Effector memory CD8-positive, alpha-beta T cell (primary cell): ENCODE measurements around the gene KCNK6.

Experiments used
- ATAC-seq: fragments of 150-1000 bp; cut with Tn5 transposase; replicated peaks from 2 replicates; pipeline ENCODE4 v1.10.0; 2021; ENCODE audit warnings: mild to moderate bottlenecking, moderate library complexity
- DNase-seq, 3 experiments: peaks; one replicate each; pipeline ENCODE4 v3.0.0; 2021
- H3K27ac Mint-ChIP-seq, 2 donors: one replicate each; pipeline ENCODE4 v1.8.0; 2022; ENCODE audit warnings: mild to moderate bottlenecking in 2 of 2, mixed read lengths in 2 of 2, moderate library complexity in 2 of 2
- H3K27me3 Mint-ChIP-seq, 2 donors: one replicate each; pipeline ENCODE4 v1.8.0; 2022; ENCODE audit warnings: mixed read lengths in 2 of 2
- H3K36me3 Mint-ChIP-seq: one replicate; pipeline ENCODE4 v1.8.0; 2022; ENCODE audit warnings: mild to moderate bottlenecking, moderate library complexity, mixed read lengths; ENCODE audit not compliant: insufficient read depth
- H3K4me1 Mint-ChIP-seq, 2 donors: one replicate each; pipeline ENCODE4 v1.8.0; 2022; ENCODE audit warnings: low read depth in 2 of 2, mixed read lengths in 2 of 2
- H3K4me3 Mint-ChIP-seq, 2 donors: one replicate each; pipeline ENCODE4 v1.8.0; 2022; ENCODE audit warnings: mild to moderate bottlenecking in 2 of 2, mixed read lengths in 2 of 2, moderate library complexity in 2 of 2
- H3K9me3 Mint-ChIP-seq, 2 donors: one replicate each; pipeline ENCODE4 v1.8.0; 2022; ENCODE audit warnings: mixed read lengths in 2 of 2

Gene KCNK6

DNA sequence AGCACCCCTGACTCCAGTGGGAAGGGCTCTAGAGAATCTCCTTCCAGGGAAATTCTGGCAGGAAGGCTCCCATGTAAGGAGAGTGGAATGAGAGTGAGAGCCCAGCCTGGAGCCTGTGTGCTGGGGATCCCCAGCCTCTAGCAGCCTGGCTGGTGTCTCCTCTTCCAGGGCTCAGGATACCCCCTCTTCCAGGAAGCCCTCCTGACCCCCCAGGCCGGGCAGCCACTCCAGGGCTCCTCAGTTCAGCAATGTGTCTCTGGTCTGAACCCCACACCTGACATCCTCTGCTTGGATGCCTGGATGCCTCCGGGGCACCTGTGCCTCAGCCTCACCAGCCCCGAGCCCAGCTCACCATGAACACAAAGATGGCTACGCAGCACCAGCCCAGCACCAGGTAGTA, 12.6 kb upstream of the KCNK6 start:
- Mint-ChIP-seq H3K9me3 (no peaks in the 10 kb centered on the region), H3K27ac (no peak overlapping the region), H3K36me3 (peaks cover 9% of the 10 kb centered on the region), H3K4me3 (no peak overlapping the region), H3K4me1 (peaks cover 0 to 10% of the 10 kb centered on the region in 2 donors), H3K27me3 (no peaks in the 10 kb centered on the region)
- no peak for ATAC-seq
- no peak for DNase-seq

DNA sequence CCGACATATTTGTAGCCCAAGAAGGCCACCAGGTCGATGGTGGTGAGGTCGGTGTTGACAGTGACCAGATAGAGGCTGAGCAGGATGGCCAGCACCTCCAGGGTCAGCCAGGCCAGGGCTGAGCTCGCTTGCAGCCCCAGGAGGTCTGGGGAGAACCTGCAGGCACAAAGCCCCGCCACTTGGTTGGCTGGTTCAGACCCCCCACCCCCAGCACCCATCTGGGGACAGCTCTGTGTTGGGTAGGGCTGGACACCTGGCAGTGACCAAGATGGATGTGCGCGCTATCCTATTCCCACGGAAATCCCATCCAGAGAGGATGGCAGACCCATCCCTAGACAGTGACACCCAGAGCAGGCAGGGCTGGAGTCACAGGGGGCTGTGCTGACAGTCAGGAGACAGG, 12.0 kb upstream of the KCNK6 start:
- Mint-ChIP-seq H3K27ac (no peak overlapping the region), H3K4me1 (peaks cover 4 to 10% of the 10 kb centered on the region in 2 donors), H3K27me3 (no peaks in the 10 kb centered on the region), H3K36me3 (peaks cover 9% of the 10 kb centered on the region), H3K4me3 (no peak overlapping the region), H3K9me3 (no peaks in the 10 kb centered on the region)
- DNase-seq (no peak), ATAC-seq (no peak)

DNA sequence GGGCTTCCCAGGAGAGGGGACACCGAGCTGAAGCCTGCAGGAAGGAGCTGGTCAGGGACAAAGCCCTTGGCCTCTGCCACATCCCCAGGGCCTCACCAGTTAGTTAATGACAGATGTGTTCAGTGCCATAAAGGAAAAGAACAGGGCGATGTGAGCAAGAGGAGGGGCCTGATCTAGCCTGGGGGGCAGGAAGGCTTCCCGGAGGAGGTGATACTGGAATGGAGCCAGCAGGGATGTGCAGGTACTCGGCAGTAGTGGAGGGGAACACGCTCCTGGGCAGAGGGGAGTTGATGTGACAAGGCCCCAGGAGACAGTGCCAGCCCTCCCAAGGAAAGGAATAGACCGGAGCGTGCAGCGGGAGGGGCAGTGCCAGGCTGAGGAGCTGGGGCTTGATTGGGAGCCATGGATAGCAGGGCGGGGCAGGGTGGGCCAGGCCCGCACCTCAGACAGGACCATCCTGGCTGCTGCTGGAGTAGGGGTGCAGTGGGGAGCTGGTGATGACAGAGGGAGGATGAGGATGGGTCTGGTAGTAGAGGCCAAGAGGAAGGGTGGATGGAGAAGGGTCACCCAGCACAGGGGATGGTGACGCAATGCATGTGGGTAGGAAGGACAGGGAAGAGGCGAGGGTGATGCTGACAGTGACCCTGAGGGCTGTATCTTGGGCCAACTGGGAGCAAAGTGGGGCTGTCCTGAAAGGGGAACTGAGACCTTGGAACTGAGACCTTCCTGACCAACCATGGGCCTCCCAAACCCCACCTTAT, 11.5 kb upstream of the KCNK6 start:
- no peak for DNase-seq
- H3K9me3 Mint-ChIP-seq = no peaks in the 10 kb centered on the region
- no peak overlapping the region for H3K27ac Mint-ChIP-seq
- H3K36me3 Mint-ChIP-seq = peaks cover 9% of the 10 kb centered on the region
- H3K4me1 Mint-ChIP-seq = peaks cover 8 to 10% of the 10 kb centered on the region in 2 donors
- no peaks in the 10 kb centered on the region for H3K27me3 Mint-ChIP-seq
- no peak for ATAC-seq
- no peak overlapping the region for H3K4me3 Mint-ChIP-seq

DNA sequence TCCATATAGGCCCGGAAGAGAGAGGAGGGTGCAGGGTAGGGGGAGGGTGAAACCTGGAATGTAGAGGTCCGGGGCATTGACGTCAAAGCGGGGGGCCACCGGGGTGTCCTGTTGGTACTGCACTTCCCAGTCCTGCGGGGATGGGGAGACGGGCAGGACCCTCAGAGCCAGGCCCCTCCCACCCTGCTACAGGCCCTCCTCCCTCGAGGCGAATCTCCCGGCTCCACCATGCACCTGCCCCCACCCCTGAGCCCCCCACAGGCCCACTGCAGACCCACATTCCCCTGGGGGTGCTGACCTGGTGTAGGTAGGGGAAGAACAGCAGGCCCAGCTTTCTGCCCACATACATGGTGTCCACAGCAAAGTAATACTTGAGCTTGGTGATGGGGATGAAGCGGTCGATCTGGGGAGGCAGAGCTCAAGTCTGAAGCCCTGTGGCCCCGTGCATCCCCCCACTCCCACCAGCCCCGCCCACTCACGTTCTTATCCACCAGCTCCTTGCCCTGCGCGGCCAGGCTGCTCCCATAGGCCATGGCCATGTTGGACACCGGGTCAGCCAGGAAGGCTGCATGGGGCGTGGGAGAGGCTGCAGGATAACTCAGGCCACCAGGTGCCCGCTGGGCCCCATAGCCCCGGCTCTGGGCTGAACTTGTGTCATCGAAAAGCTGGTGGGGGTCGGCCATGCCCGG, 10.6 kb upstream of the KCNK6 start:
- Mint-ChIP-seq H3K9me3 (no peaks in the 10 kb centered on the region), H3K27me3 (no peaks in the 10 kb centered on the region), H3K36me3 (peaks cover 6% of the 10 kb centered on the region), H3K4me1 (peaks cover 13% of the 10 kb centered on the region in 2 donors), H3K4me3 (no peak overlapping the region), H3K27ac (no peak overlapping the region)
- ATAC-seq (no peak), DNase-seq (no peak)

DNA sequence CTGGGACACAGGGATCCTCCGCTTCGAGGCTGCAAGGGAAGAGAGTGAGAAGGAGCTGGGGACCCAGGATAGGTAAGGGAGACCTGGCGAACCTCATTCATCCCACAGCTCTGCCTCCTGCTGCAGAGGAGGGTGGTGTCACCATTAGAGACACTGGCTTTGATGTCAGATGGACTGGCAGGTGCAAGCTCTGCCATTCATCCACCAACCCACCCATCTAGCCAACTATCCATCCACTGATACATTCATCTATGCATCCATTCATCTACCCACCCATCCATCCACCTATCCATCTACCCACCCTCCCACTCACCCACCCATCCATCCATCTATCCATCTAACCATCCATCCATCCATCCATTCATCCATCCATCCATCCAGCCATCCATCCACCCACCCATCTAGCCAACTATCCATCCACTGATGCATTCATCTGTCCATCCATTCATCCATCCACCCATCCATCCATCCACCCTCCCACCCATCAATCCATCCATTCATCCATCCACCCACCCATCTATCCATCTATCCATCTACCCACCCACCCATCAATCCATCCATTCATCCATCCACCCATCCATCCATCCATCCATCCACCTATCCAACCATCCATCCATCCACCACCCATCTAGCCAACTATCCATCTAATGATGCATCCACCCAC, 9.9 kb upstream of the KCNK6 start:
- DNase-seq (no peak), ATAC-seq (no peak)
- peaks cover 6% of the 10 kb centered on the region for H3K36me3 Mint-ChIP-seq
- H3K4me1 Mint-ChIP-seq = peaks cover 13% of the 10 kb centered on the region in 2 donors
- no peaks in the 10 kb centered on the region for H3K9me3 Mint-ChIP-seq
- H3K4me3 Mint-ChIP-seq = no peak overlapping the region
- no peak overlapping the region for H3K27ac Mint-ChIP-seq
- no peaks in the 10 kb centered on the region for H3K27me3 Mint-ChIP-seq

DNA sequence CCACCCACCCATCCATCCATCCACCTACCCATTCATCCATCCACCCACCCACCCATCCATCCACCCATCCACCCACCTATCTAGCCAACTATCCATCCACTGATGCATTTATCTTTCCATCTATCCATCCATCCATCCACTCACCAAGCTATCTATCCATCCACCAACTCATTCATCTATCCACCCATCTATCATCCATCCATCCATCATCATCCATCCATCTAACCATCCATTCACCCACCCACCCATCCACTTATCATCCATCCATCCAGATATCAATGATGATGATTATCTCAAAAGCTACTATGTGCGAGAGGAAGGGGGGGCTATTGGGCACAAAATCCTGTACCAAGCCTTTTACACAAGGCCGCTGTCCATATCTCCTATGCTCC, 9.4 kb upstream of the KCNK6 start:
- Mint-ChIP-seq H3K4me1 (peaks cover 13 to 15% of the 10 kb centered on the region in 2 donors), H3K9me3 (no peaks in the 10 kb centered on the region), H3K4me3 (no peak overlapping the region), H3K27me3 (no peaks in the 10 kb centered on the region), H3K27ac (no peak overlapping the region), H3K36me3 (peaks cover 9% of the 10 kb centered on the region)
- no peak for ATAC-seq
- no peak for DNase-seq

DNA sequence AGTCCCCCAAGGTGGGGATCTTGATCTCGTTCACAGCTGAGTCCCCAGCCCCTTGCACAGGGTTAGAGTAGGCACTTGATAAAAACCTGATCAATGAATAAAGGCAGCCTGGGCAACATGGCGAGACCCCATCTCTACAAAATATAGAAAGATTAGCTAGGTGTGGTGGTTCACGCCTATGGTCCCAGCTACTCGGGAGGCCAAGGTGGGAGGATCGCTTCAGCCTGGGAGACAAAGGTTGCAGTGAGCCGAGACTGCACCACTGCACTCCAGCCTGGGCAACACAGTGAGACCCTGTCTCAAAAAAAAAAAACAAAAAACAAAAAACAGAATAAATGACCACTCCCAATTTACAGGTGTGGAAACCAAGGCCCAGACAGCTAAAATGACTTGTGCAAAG, 8.7 kb upstream of the KCNK6 start:
- ATAC-seq (no peak), DNase-seq (no peak)
- Mint-ChIP-seq H3K4me3 (no peak overlapping the region), H3K9me3 (no peaks in the 10 kb centered on the region), H3K4me1 (peaks cover 13 to 16% of the 10 kb centered on the region in 2 donors), H3K36me3 (peaks cover 10% of the 10 kb centered on the region), H3K27me3 (no peaks in the 10 kb centered on the region), H3K27ac (no peak overlapping the region)

DNA sequence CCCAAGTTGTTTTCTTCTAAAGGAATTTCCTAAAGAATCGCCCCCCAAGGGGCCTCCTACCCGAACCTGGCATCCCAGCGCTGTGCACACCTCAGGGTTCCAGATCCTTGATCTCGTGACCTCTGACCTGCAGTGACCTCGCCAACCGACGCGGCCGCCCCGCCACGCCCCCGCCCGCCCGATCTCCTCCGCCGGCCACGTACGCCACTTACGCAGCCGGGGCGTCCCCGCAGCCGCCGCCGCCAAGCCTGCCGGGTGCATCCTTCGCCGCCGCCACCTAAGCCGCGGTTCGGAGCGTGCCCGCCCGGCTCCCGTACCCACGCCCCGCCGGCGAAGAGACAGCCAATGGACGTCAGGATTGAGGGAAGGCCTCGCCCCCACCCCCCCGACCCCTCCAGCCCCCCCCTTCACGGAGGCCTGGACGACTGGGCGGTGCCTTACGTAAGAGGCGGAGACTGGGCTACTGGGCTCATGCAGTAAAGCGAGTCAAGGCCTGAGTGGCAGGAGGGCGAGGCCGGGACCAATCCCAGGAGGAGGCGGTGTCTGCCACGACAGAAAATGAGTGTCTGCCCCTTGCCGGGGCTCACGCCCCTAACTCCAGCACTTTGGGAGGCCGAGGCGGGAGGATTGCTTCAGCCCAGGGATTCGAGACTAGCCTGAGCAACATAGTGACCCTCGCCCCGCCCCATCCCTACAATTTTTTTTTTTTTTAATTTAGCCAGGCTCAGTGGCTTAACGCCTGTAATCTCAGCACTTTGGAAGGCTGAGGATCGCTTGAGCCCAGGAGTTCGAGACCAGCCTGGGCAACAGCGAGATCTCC, 3.8 kb upstream of the KCNK6 start, which contains the start of gene YIF1B:
YIF1B (minus strand) TSS at position 291 of the 820 bp plus-strand sequence; CDS start at position 261, 30 bp downstream.
- ATAC-seq = peak; percentile 85
- H3K36me3 Mint-ChIP-seq = peaks cover 11% of the 10 kb centered on the region
- H3K4me3 Mint-ChIP-seq = peak within 1 kb of the TSS; percentile 82 to 83
- H3K4me1 Mint-ChIP-seq = peaks cover 34 to 37% of the 10 kb centered on the region in 2 donors
- peak within 1 kb of the TSS; percentile 97 to 98 for H3K27ac Mint-ChIP-seq
- H3K9me3 Mint-ChIP-seq = no peaks in the 10 kb centered on the region
- no peaks in the 10 kb centered on the region for H3K27me3 Mint-ChIP-seq
- DNase-seq = peak; percentile 94 to 95 (median 94)

DNA sequence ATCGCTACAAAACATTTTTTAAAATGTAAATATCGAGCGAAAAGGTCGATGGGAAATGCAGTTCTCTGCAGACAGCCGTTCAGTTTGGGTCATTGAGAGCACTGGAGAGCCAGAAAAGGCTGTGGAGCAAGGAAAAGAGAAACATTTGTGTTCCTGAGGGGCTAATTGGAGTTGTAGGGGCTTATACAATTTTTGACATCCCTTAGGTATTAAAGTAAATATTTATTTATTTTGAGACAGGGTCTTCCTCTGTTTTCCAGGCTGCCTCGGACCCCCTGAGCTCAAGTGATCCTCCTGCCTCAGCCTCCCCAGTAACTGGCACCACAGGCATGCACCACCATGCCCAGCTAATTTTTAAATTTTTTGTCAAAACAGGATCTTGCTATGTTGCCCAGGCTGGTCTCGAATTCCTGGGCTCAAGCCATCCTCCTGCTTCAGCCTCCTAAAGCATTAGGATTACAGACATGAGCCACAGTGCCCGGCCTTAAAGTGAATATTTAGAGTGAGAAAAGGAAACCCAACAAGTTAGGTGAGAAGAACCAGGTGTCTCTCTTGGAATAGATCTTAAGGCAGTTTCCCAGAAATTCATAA, 3.1 kb upstream of the KCNK6 start:
- peak overlapping the region; percentile 97 to 98 for H3K27ac Mint-ChIP-seq
- DNase-seq (no peak), ATAC-seq (peak; percentile 14)
- peak overlapping the region; percentile 82 to 83 for H3K4me3 Mint-ChIP-seq
- H3K9me3 Mint-ChIP-seq = no peaks in the 10 kb centered on the region
- H3K27me3 Mint-ChIP-seq = no peaks in the 10 kb centered on the region
- H3K36me3 Mint-ChIP-seq = peaks cover 13% of the 10 kb centered on the region
- H3K4me1 Mint-ChIP-seq = peaks cover 41 to 42% of the 10 kb centered on the region in 2 donors

DNA sequence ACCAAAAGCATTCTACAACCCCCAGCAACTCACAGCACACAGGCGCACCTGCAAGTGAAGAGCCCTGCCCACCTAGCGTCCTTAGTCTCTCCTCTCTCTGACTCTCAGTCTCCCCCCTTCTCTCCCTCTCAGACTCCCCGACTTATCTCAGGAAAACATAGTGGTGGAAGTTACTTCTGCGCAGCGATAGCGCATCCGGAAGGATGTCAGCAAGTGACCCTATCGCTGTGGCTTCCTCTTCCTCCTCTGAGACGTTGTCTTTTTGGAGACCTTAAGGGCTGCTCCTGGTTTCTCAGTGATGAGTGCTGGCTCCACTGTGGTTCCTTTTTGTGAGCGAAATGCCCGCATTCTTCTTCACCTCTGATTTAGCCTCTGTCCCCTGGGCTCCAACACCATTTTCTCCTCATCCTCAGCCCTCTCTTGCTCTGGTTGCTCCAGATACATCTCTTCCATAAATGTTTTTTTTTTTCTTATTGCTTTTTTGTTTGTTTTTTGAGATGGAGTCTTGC, 2.5 kb upstream of the KCNK6 start:
- H3K4me1 Mint-ChIP-seq = peaks cover 42 to 46% of the 10 kb centered on the region in 2 donors
- no peak for ATAC-seq
- peak; percentile 3 to 13 (median 8) for DNase-seq
- peak overlapping the region; percentile 97 to 98 for H3K27ac Mint-ChIP-seq
- H3K4me3 Mint-ChIP-seq = peak overlapping the region; percentile 82 to 83
- H3K27me3 Mint-ChIP-seq = no peaks in the 10 kb centered on the region
- H3K9me3 Mint-ChIP-seq = no peaks in the 10 kb centered on the region
- H3K36me3 Mint-ChIP-seq = peaks cover 15% of the 10 kb centered on the region

DNA sequence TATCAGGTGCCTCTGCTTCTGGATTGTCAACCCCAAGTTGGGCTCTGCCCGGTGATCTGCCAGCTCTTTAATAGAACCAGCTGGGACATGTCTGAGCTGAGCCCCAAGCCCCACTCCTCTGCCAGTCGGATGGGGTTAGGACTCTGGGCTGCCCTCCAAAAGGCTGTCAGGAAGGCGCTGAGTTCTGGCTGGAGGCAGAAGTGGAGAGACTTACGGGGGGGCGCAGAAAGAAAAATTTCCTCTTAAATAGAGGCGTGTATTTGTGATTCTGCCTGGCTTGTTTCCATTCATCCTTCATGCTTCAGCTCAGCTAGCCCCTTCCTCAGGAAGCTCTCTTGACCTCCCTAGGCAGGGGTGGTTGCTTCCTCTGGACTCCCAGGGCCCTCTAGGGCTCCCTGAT, 985 bp upstream of the KCNK6 start:
- DNase-seq (no peak), ATAC-seq (no peak)
- H3K4me3 Mint-ChIP-seq = peak overlapping the region in 1 of 2 donors; percentile 92
- H3K36me3 Mint-ChIP-seq = peaks cover 15% of the 10 kb centered on the region
- H3K27me3 Mint-ChIP-seq = no peaks in the 10 kb centered on the region
- no peaks in the 10 kb centered on the region for H3K9me3 Mint-ChIP-seq
- H3K4me1 Mint-ChIP-seq = peaks cover 37 to 40% of the 10 kb centered on the region in 2 donors
- H3K27ac Mint-ChIP-seq = peak overlapping the region in 1 of 2 donors; percentile 31

DNA sequence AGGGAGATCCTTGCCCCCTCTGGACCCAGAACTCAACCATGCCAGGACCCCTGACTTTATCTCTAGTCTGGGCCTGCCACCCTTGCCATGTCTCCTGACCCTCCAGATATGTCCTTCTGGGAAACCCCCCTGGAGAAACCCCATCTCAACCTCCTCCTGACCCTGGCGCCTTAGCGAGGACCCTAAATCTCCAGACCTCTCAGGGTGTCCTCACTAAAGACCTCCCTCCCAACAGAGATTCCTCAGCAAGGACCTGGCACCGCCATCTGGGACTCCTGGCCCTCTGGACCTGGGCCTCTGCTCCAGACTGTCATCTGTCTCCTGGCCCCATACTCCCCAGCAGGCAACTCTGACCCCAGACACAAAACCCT, 1.3 kb downstream of the KCNK6 start:
- Mint-ChIP-seq H3K36me3 (peaks cover 16% of the 10 kb centered on the region), H3K9me3 (no peaks in the 10 kb centered on the region), H3K27ac (peak overlapping the region; percentile 70 to 78), H3K27me3 (no peaks in the 10 kb centered on the region), H3K4me3 (peak overlapping the region; percentile 85 to 92), H3K4me1 (peaks cover 35 to 36% of the 10 kb centered on the region in 2 donors)
- DNase-seq (no peak), ATAC-seq (no peak)
